Measurements from ENCODE around the gene RHOF. TPM values are rescaled to one million over a fixed set of nuclear protein-coding genes. Genes with fewer than 3 reads are reported as not detected.

The RHOF gene
- total RNA-seq, 2 donors from 2014 or later, result 9.5 to 23.5 TPM

- Histone ChIP-seq H3K4me3 (no peak overlapping the region), H3K4me1 (replicated peaks) (peaks cover under 1% of the 10 kb centered on the region), H3K27ac (no peak overlapping the region), H3K9me3 (no peaks in the 10 kb centered on the region), H3K27me3 (replicated peaks; ENCODE audit: insufficient read depth) (no peaks in the 10 kb centered on the region), H3K36me3 (no peaks in the 10 kb centered on the region)
- 85% methylated on average over 12 of the region's 13 CpGs for WGBS
- DNase-seq (ENCODE audit: low spot score), result no peak
- TF ChIP-seq CTCF (IDR thresholded peaks at IDR 0.05), result no peak
- TF ChIP-seq POLR2AphosphoS5 (IDR thresholded peaks at IDR 0.05), result no peak
- no peak for TF ChIP-seq POLR2A (IDR thresholded peaks at IDR 0.05)
- intact Hi-C loops (cut with DNase I), result no loop called here
Observed at GRCh38 chr12:121789233-121789781, 4.2 kb downstream of the RHOF start.

- intact Hi-C loops (cut with DNase I), result no loop called here
- Histone ChIP-seq H3K4me3 (no peak overlapping the region), H3K9me3 (no peaks in the 10 kb centered on the region), H3K4me1 (replicated peaks) (no peaks in the 10 kb centered on the region), H3K36me3 (no peaks in the 10 kb centered on the region), H3K27me3 (replicated peaks; ENCODE audit: insufficient read depth) (no peaks in the 10 kb centered on the region), H3K27ac (no peak overlapping the region)
- 84% methylated on average over 7 of the region's 7 CpGs for WGBS
- TF ChIP-seq POLR2A (IDR thresholded peaks at IDR 0.05) (no peak), CTCF (IDR thresholded peaks at IDR 0.05) (no peak), POLR2AphosphoS5 (IDR thresholded peaks at IDR 0.05) (no peak)
- no peak for DNase-seq (ENCODE audit: low spot score)
Observed at GRCh38 chr12:121788176-121788818, 5.2 kb downstream of the RHOF start.

- no peak overlapping the region for H3K27ac ChIP-seq
- no peaks in the 10 kb centered on the region for H3K27me3 ChIP-seq (replicated peaks; ENCODE audit: insufficient read depth)
- H3K4me3 ChIP-seq, result no peak overlapping the region
- H3K4me1 ChIP-seq (replicated peaks), result no peaks in the 10 kb centered on the region
- no peaks in the 10 kb centered on the region for H3K36me3 ChIP-seq
- WGBS, result 86% methylated on average over 17 of the region's 17 CpGs
- no peaks in the 10 kb centered on the region for H3K9me3 ChIP-seq
- TF ChIP-seq POLR2A (IDR thresholded peaks at IDR 0.05) (no peak), CTCF (IDR thresholded peaks at IDR 0.05) (no peak)
- no peak for DNase-seq (ENCODE audit: low spot score)
- intact Hi-C loops (cut with DNase I), result no loop called here
Observed at GRCh38 chr12:121787063-121788025, 6.1 kb downstream of the RHOF start.

GRCh38 chr12:121786440-121786825 lies 7.1 kb downstream of the RHOF start:
- TF ChIP-seq POLR2A (IDR thresholded peaks at IDR 0.05) (no peak), POLR2AphosphoS5 (IDR thresholded peaks at IDR 0.05) (no peak), CTCF (IDR thresholded peaks at IDR 0.05) (no peak)
- intact Hi-C loops (cut with DNase I), result no loop called here
- WGBS, result 61% methylated on average over 6 of the region's 6 CpGs
- no peak overlapping the region for H3K4me3 ChIP-seq
- H3K27ac ChIP-seq, result no peak overlapping the region
- H3K36me3 ChIP-seq, result no peaks in the 10 kb centered on the region
- H3K27me3 ChIP-seq (replicated peaks; ENCODE audit: insufficient read depth), result no peaks in the 10 kb centered on the region
- H3K4me1 ChIP-seq (replicated peaks), result peaks cover 5% of the 10 kb centered on the region
- DNase-seq (ENCODE audit: low spot score), result no peak
- H3K9me3 ChIP-seq, result no peaks in the 10 kb centered on the region

Data from prostate gland (tissue), 2 donors.